ENCODE data around the gene GFER. TPM values are rescaled to one million over a fixed set of nuclear protein-coding genes. Genes with fewer than 3 reads are reported as not detected.

GFER gene
- total RNA-seq, 4 donors from 2014 or later: 29.9 to 117 (median 64.3) TPM

- no peak for DNase-seq
- Histone ChIP-seq H3K9me3 (no peaks in the 10 kb centered on the region), H3K4me1 (peaks cover 12 to 16% (median 14%) of the 10 kb centered on the region in 4 donors), H3K27ac (no peak overlapping the region), H3K36me3 (peaks cover 0 to 45% (median 28%) of the 10 kb centered on the region in 4 donors), H3K27me3 (no peaks in the 10 kb centered on the region), H3K4me3 (no peak overlapping the region)
- in situ Hi-C loops (cut with MboI; ENCODE audit: low pct_ligation_motif_present in 1 of 4, low pct_unique_long_range_greater_than_20kb in 1 of 4, low sequenced_read_pairs in 3 of 4) (loop anchor here in 1 of 4 donors (25.0 kb wide), 1 partner anchor 137 kb away; the partner anchor contains the start of genes PKD1 and RAB26), intact Hi-C loops (cut with DNase I; ENCODE audit: low total_unique reads) (loop anchor here (10.0 kb wide), 1 partner anchor 235 kb away; the partner anchor contains the start of gene DNASE1L2)
- no peak for TF ChIP-seq CTCF (IDR thresholded peaks at IDR 0.05)
- no peak for TF ChIP-seq EP300 (IDR thresholded peaks at IDR 0.05; ENCODE audit: low read depth)
- TF ChIP-seq POLR2A (IDR thresholded peaks at IDR 0.05): no peak
- TF ChIP-seq POLR2AphosphoS5 (IDR thresholded peaks at IDR 0.05): no peak
- WGBS, 2 donors (ENCODE audit: low coverage in 1 of 2): 89% methylated on average over 24 of the region's 28 CpGs; no CpG with 5 or more reads in 1 of the 2 donors
These were observed 16.0 kb downstream of the GFER start for GRCh38 chr16:1999866-2000514.

GRCh38 chr16:2001035-2001434, 17.0 kb downstream of the GFER start:
- H3K4me3 ChIP-seq: no peak overlapping the region
- DNase-seq: no peak
- in situ Hi-C loops (cut with MboI; ENCODE audit: low pct_ligation_motif_present in 1 of 4, low pct_unique_long_range_greater_than_20kb in 1 of 4, low sequenced_read_pairs in 3 of 4) (loop anchor here in 1 of 4 donors (25.0 kb wide), 1 partner anchor 136 kb away; the partner anchor contains the start of genes PKD1 and RAB26), intact Hi-C loops (cut with DNase I; ENCODE audit: low total_unique reads) (loop anchor here (10.0 kb wide), 1 partner anchor 234 kb away; the partner anchor contains the start of gene DNASE1L2)
- H3K9me3 ChIP-seq: no peaks in the 10 kb centered on the region
- TF ChIP-seq EP300 (IDR thresholded peaks at IDR 0.05; ENCODE audit: low read depth) (no peak), POLR2A (IDR thresholded peaks at IDR 0.05) (no peak), CTCF (IDR thresholded peaks at IDR 0.05) (no peak), POLR2AphosphoS5 (IDR thresholded peaks at IDR 0.05) (no peak)
- H3K27me3 ChIP-seq: no peaks in the 10 kb centered on the region
- H3K36me3 ChIP-seq: peaks cover 0 to 45% (median 28%) of the 10 kb centered on the region in 4 donors
- peaks cover 12 to 26% (median 18%) of the 10 kb centered on the region in 4 donors for H3K4me1 ChIP-seq
- H3K27ac ChIP-seq: no peak overlapping the region
- WGBS, 2 donors (ENCODE audit: low coverage in 1 of 2): 90% methylated on average over 16 of the region's 19 CpGs; no CpG with 5 or more reads in 1 of the 2 donors

GRCh38 chr16:2001456-2002355, 17.7 kb downstream of the GFER start:
- WGBS, 2 donors (ENCODE audit: low coverage in 1 of 2): 93% methylated on average over 48 of the region's 53 CpGs; no CpG with 5 or more reads in 1 of the 2 donors
- in situ Hi-C loops (cut with MboI; ENCODE audit: low pct_ligation_motif_present in 1 of 4, low pct_unique_long_range_greater_than_20kb in 1 of 4, low sequenced_read_pairs in 3 of 4): loop anchor here in 1 of 4 donors (25.0 kb wide), 1 partner anchor 136 kb away; the partner anchor contains the start of genes PKD1 and RAB26
- TF ChIP-seq EP300 (IDR thresholded peaks at IDR 0.05; ENCODE audit: low read depth): no peak
- no peak for TF ChIP-seq POLR2AphosphoS5 (IDR thresholded peaks at IDR 0.05)
- TF ChIP-seq POLR2A (IDR thresholded peaks at IDR 0.05): no peak
- TF ChIP-seq CTCF (IDR thresholded peaks at IDR 0.05): no peak
- Histone ChIP-seq H3K36me3 (peaks cover 0 to 45% (median 28%) of the 10 kb centered on the region in 4 donors), H3K4me1 (peaks cover 12 to 29% (median 19%) of the 10 kb centered on the region in 4 donors), H3K27ac (no peak overlapping the region), H3K4me3 (no peak overlapping the region), H3K27me3 (no peaks in the 10 kb centered on the region), H3K9me3 (no peaks in the 10 kb centered on the region)
- DNase-seq: no peak
- intact Hi-C loops (cut with DNase I; ENCODE audit: low total_unique reads): loop anchor here (10.0 kb wide), 1 partner anchor 233 kb away; the partner anchor contains the start of gene DNASE1L2
